Upper lobe of left lung (tissue), 4 donors: ENCODE data around the gene CD99L2.

Experiments used
- CTCF ChIP-seq, 6 experiments: fragments of 450-650 bp in 4 of 6; fragments of 200-600 bp in 2 of 6; sonication (generic) in 2 of 6; IDR thresholded peaks; one replicate each; pipeline ENCODE4 v1.5.1; 2016 to 2019; ENCODE audit warnings: antibody characterized with exemption in 6 of 6
- EP300 ChIP-seq, 4 donors: sonication (generic); formaldehyde crosslinking; IDR thresholded peaks; one replicate each; pipeline ENCODE4 v1.5.1; 2017; ENCODE audit warnings: antibody characterized with exemption in 4 of 4, control low read depth in 2 of 4
- POLR2A ChIP-seq, 4 donors: fragments of 450-650 bp; IDR thresholded peaks; one replicate each; pipeline ENCODE4 v1.5.1; 2016 to 2017; ENCODE audit warnings: antibody characterized with exemption in 4 of 4, mild to moderate bottlenecking in 2 of 4
- POLR2AphosphoS5 ChIP-seq, 2 donors: sonication (generic); formaldehyde crosslinking; IDR thresholded peaks; one replicate each; pipeline ENCODE4 v1.5.1; 2017; ENCODE audit warnings: antibody characterized with exemption in 2 of 2

- TF ChIP-seq CTCF (IDR thresholded peaks at IDR 0.05) (no peak), POLR2AphosphoS5 (IDR thresholded peaks at IDR 0.05) (no peak), EP300 (IDR thresholded peaks at IDR 0.05) (no peak), POLR2A (IDR thresholded peaks at IDR 0.05) (no peak)
Measured at GRCh38 chrX:150942942-150943594, 44.6 kb upstream of the CD99L2 start.
